Limb (tissue), 2 donors: ENCODE data around the gene TET3.

Experiments
- DNase-seq, 2 donors: peaks; one replicate each; pipeline ENCODE4 v3.0.0-alpha.2; 2016; ENCODE audit errors: extremely low spot score in 2 of 2

TET3 gene

GRCh38 chr2:73987109-73987947, 2.6 kb downstream of the TET3 start:
- peak in 1 of 2 donors; percentile 57 for DNase-seq

DNA sequence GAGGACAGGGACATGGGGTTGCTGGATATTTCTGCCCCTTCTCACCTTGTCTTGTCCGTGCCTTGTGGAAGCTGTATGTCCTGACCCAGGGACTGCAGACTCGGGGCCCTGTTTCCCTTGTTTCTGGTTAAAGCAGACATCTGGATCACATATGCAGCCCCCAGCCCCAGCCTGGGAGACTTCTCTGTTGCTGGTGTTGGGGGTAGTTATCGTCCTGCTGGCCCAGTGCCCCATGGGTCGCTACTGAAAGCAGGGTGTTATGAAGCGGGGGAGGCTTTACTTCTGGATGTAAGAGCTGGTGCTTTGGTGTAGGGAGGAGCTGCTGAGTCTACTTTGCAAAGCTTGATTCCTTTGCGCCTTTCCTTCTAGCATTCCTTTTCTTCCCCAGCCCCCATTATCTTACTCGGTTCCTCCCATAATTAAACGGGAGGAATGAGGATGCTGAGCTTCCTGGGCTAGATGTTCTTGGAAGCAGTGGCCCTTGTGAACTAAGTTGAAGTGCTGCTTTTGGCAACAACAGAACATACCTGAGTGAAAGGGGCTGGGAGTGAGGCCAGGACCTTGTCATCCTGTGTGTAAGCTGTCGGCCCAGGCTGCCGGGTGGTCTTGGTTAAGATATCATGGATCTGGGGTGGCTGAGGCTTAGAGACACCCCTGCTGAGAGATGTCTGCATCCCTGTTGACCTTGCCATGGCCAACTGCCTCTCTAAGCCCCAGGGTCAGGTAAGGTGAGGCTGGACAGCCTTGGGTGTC, 3.4 kb downstream of the TET3 start:
- DNase-seq, result peak in 1 of 2 donors; percentile 40

- no peak for DNase-seq
Measured at GRCh38 chr2:73989972-73990371, 5.3 kb downstream of the TET3 start.

DNA sequence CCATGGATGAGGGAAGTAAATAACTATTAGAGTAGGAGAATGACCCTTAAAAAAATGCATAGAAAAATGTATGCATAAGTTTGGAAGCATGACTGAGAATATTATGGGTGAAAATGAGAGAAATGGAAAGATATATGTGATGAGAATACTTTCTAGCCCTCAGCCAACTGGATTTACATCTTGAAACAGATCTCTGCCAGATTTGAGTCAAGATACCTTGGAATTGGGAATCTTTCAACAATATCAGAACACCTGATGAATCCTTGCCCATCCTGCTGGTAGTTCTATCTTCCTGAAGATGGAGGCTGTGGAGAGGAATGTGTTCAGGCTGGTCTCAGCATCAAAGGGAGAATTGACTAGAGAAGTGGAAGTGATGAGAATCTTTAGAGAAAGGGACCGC, 5.8 kb downstream of the TET3 start:
- no peak for DNase-seq

DNA sequence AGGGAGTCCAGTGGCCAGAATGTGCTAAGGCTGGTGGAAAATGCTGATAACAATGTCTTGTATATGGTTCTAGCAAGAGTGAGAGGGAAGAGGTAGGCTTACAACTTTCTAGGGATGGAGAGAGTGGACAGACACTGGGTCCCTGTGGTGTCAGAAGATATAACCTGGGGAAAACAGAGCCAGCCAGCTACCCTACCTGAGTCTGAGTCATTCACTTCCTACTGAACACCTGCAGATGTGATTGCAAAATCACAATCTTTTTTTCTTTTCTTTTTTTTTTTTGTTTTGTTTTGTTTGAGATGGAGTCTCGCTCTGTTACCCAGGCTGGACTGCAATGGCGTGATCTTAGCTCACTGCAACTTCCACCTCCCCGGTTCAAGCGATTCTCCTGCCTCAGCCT, 7.3 kb downstream of the TET3 start:
- no peak for DNase-seq

- DNase-seq, result no peak
Measured at GRCh38 chr2:73993376-73993775, 8.7 kb downstream of the TET3 start.

- no peak for DNase-seq
Measured at GRCh38 chr2:73993778-73994177, 9.1 kb downstream of the TET3 start.

DNA sequence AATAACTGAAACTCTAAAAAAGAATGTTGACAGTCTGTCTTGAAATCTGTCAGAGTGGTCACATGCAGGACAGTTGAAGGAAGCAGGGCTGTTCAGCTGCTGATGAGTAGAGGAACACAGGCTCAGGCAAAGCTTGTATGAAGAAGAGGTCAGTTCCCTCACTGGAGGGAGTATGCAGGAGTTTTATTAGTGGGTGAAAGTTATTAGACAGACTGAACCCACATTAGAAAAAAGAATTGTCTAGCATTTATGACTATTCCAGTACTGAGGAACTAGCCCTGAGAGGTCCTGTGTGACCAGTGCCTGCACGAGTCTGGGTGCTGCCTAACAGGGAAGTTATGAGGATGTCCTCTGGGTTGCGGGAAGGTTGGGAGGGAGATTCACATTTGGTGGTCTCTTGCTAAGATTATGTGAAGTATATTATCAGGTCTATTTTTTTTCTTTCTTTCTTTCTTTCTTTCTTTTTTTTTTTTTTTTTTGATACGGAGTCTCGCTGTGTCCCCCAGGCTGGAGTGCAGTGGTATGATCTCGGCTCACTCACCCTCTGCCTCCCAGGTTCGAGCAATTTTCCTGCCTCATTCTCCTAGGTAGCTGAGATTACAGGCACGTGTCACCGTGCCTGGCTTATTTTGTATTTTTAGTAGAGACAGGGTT, 9.6 kb downstream of the TET3 start:
- no peak for DNase-seq

DNA sequence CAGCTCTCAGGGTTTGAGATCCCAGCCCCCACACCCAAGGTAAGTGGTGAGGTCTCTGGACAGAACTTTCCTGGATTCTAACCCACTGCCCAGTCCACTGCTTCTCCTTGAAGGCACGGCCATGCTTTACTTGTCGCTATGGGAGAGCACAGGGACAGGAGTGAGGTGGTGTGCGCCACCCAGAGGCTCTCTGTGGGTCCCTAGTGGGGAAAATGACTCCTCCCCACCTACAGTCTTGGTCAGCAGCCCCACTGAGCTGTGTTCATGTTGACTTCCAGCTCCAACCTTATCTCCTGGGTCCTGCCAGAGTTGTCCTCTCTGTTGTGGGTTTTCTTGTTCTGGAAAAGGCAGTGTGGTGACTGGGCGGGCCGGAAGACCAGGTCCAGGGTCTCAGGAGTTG, 11.1 kb downstream of the TET3 start:
- DNase-seq, result no peak

DNA sequence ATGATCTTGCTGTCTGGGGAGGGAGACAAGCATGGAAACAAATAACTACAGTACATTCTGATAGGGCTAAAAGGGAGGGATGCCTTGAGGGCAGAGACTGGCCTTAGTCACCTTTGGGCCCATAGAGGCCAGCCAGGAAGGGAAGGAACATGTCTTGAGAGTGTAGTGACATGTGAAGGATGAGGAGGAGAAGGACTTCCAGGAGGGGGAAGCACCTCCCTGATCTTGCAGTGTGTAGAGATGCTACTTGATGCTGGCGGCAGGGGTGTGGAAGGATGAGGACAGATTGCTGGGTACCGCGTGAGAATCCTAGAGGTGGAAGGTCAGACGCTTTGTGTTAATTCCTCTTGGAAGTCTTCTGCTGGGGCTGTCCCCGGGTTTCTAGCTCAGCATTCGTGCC, 13.1 kb downstream of the TET3 start:
- no peak for DNase-seq

DNA sequence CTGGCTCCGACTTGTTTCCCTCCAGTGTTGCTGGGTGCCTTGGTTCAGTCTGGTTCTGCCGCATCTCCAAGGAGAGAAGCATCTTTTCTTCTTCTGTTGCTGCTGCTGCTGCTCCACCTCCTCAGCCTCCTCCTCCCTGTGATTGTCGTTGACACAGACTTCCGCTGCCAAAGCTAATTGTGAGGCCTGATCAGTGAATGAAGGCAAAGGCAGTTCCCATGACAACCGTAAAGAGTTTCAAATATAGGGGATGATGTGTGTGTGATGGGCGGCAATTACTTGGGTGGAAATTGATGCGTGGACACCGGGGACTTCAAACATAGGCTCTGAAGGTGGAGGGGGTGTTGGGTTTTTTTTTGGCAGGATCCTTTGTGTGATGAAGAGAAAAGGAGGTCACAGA, 13.7 kb downstream of the TET3 start:
- DNase-seq, result no peak

- DNase-seq, result no peak
Measured at GRCh38 chr2:73998933-73999332, 14.2 kb downstream of the TET3 start.

DNA sequence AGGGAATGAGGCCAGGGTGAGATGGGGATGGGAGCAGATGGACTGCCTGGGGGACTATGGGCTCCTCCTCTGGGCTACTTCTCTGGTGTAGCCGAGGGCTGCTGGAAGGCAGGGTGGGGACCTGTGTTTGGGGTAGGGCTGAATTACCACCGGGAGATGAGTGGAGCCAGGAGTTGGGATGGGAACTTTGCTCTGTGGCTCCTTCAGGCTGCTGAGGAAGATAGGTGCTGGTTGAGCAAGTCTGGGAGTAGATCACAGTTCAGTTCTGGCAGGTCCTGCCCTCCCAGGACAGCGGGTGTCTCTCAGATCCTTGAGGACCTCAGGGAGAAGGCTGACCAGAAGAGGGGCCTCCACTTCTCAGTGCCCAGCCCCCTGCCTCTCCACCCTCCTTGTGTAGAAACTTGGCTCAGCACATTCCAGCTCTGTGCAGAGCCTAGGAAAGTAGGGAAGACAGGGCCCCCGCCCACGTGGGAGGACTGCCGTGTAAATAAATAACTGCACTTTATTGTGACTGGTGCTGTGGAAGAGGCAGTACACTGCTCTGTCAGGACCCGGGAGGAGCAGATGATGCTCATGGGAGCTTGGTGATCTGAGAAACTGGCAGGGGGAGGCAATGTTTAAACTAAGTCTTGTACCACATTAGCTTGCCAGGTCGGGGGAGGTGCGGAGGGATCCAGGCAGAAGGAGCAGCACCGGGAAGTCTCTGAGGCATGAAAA, 15.3 kb downstream of the TET3 start:
- peak in 1 of 2 donors; percentile 56 for DNase-seq

- DNase-seq, result no peak
Measured at GRCh38 chr2:74000666-74001065, 16.0 kb downstream of the TET3 start.

GRCh38 chr2:74001121-74001520, 16.4 kb downstream of the TET3 start:
- no peak for DNase-seq

- DNase-seq, result no peak
Measured at GRCh38 chr2:74001781-74002504, 17.2 kb downstream of the TET3 start.

DNA sequence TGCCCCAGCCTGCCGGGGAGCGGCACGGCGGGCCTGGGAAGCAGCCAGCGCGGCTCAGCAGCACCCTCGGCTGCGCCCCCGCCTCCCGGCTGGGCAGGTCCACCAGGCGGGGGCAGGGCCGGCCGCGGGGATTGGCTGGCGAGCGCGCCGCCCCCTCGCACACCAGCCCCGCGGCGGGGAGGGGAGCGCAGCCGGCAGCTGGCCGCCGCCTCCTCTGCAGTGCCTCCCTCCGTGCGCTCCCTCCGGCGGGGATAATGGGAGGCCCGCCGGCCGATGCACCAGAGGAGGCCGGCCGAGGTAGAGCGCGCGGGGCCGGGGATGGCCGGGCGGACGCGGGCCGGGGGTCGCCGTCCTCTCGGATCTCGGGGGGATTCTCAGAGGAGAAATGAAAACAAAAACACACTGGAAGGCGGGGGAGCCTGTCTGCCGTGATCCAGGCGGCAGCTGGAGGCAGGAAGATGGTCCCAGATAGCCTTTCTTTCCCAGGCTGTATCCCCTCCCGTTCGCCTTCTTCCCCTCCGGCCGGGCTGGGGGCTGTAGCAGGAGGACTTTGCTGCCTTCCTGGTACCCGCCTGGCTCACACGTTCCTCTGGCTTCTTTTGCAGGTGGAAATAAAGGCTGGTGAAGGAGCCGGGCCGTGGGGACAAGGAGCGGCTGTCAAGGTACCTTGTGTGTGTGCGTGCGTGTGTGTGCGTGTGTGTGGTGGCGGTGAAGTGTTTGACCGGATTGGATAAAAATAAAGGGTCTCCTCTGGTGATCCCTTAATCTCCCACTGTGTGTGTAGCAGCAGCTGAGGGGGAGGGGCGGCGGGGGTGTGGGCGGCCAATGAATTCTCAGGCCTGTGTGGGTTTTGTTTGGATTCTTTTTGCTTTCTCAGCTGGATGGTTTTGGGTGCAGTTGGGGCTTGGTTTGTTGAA, 18.1 kb downstream of the TET3 start:
- peak; percentile 90 to 91 for DNase-seq

DNA sequence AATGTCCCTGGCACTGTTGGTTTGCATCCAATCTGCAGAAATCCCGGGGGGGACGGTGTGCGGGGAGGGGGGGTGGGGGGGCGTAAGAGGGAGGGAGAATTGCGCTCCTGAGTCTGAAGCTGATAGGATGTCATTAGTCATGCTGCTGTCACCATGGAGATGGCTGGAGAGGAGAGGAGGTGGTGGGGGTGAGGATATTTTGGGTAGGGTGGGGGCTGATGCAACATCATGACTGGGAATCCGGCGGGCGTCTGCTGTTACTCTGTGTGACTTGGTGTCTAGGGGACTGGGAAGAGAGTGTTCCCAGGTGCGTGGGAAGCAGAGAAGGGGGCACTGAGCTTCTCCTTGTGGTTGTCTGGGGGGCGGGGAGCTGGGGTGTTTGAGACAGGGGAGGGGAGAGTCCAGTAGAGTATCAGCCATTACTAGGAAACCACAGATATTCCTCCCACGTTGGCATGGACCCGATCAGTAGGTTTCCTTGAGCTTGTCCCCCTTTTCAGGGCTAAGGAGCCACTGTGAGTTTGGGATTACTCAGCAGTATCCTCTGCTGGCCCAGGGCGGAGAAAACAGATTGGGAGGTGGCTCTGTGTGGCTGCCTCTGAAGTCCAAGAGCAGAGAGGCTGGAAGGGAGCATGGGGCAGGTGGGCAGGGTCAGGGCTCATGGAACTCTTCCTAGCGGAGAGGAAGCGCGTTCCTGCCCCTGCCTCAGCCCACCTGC, 18.9 kb downstream of the TET3 start:
- DNase-seq, result no peak
